MM.1S (cell line): ENCODE data around the gene PTCH2.

ENCODE experiments used
- DNase-seq: peaks from one replicate; pipeline ENCODE4 v3.0.0-alpha.2; 2015
- H2AFZ ChIP-seq: fragments of 300-600 bp; sonication (generic); 2 replicates; pipeline ENCODE4 v1.6.0; 2016; ENCODE audit warnings: antibody characterized with exemption, low read length
- H3F3A ChIP-seq: fragments of 300-600 bp; sonication (generic); 2 replicates; pipeline ENCODE4 v1.6.1; 2016; ENCODE audit warnings: mild to moderate bottlenecking, antibody characterized with exemption, low read length, moderate library complexity, mixed read lengths; ENCODE audit not compliant: insufficient read depth
- H3K27ac ChIP-seq: fragments of 300-600 bp; sonication (generic); 2 replicates; pipeline ENCODE4 v1.5.1; 2016; ENCODE audit warnings: mild to moderate bottlenecking, low read length
- H3K27me3 ChIP-seq: fragments of 300-600 bp; sonication (generic); replicated peaks from 2 replicates; pipeline ENCODE4 v1.6.0; 2016; ENCODE audit warnings: low read length; ENCODE audit not compliant: insufficient read depth
- H3K36me3 ChIP-seq: fragments of 300-600 bp; sonication (generic); replicated peaks from 2 replicates; pipeline ENCODE4 v1.6.1; 2016; ENCODE audit warnings: mild to moderate bottlenecking, low read length, mixed read lengths; ENCODE audit not compliant: insufficient read depth
- H3K4me1 ChIP-seq: fragments of 300-600 bp; sonication (generic); 2 replicates; pipeline ENCODE4 v1.6.1; 2016; ENCODE audit warnings: low read length, mixed read lengths
- H3K4me2 ChIP-seq: fragments of 300-600 bp; sonication (generic); 2 replicates; pipeline ENCODE4 v1.6.0; 2016; ENCODE audit warnings: low read depth, low read length
- H3K4me3 ChIP-seq: fragments of 300-600 bp; sonication (generic); 2 replicates; pipeline ENCODE4 v1.5.1; 2016; ENCODE audit warnings: low read length, mixed read lengths
- H3K79me2 ChIP-seq: fragments of 300-600 bp; sonication (generic); 2 replicates; pipeline ENCODE4 v1.6.1; 2016; ENCODE audit warnings: mixed run types, low read length, mixed read lengths
- H3K9ac ChIP-seq: fragments of 300-600 bp; sonication (generic); 2 replicates; pipeline ENCODE4 v1.6.1; 2016; ENCODE audit warnings: low read length, mixed read lengths
- H3K9me2 ChIP-seq: fragments of 300-600 bp; sonication (generic); replicated peaks from 2 replicates; pipeline ENCODE4 v1.6.1; 2016; ENCODE audit warnings: mild to moderate bottlenecking, low read length, mixed read lengths; ENCODE audit not compliant: insufficient read depth
- H3K9me3 ChIP-seq: fragments of 300-600 bp; sonication (generic); replicated peaks from 2 replicates; pipeline ENCODE4 v1.6.1; 2016; ENCODE audit warnings: mild to moderate bottlenecking, low read length, mixed read lengths; ENCODE audit not compliant: insufficient read depth
- H4K20me1 ChIP-seq: fragments of 300-600 bp; sonication (generic); 2 replicates; pipeline ENCODE4 v1.6.1; 2016; ENCODE audit warnings: mild to moderate bottlenecking, low read length, moderate library complexity, mixed read lengths; ENCODE audit not compliant: insufficient read depth
- CTCF ChIP-seq: fragments of 300-600 bp; sonication (generic); IDR thresholded peaks from 2 replicates; pipeline ENCODE4 v1.5.1; 2016; ENCODE audit warnings: antibody characterized with exemption, low read length, mixed read lengths
- EZH2 ChIP-seq: fragments of 300-600 bp; sonication (generic); optimal IDR thresholded peaks from 2 replicates; pipeline ENCODE3; 2017; ENCODE audit warnings: low read depth, mild to moderate bottlenecking, antibody characterized with exemption, low read length, mixed read lengths
- EZH2phosphoT487 ChIP-seq: fragments of 300-600 bp; sonication (generic); IDR thresholded peaks from 2 replicates; pipeline ENCODE4 v1.6.1; 2018; ENCODE audit warnings: antibody characterized with exemption, low read length

PTCH2 gene

GRCh38 chr1:44775930-44776729 lies 66.9 kb downstream of the PTCH2 start:
- peaks cover 41% of the 10 kb centered on the region for H3K79me2 ChIP-seq
- H3K9ac ChIP-seq = peak overlapping the region; percentile 90
- H3K4me1 ChIP-seq = 0 out of 2 replicates have a peak, but pooled peaks cover 7% of the 10 kb centered on the region
- H4K20me1 ChIP-seq = peaks cover 11% of the 10 kb centered on the region; the same call in 1 of the 2 replicates
- peak overlapping the region; percentile 98 for H3K4me3 ChIP-seq
- TF ChIP-seq CTCF = no peak
- no peak for TF ChIP-seq EZH2phosphoT487
- no peak for TF ChIP-seq EZH2
- H3K9me2 ChIP-seq = no peaks in the 10 kb centered on the region
- peak overlapping the region; percentile 67 for H3K27ac ChIP-seq
- 0 out of 2 replicates have a peak overlapping the region, but pooled peaks have one; percentile 98 for H2AFZ ChIP-seq
- H3K4me2 ChIP-seq = peak overlapping the region; percentile 74
- DNase-seq = peak; percentile 33
- peaks cover 42% of the 10 kb centered on the region for H3F3A ChIP-seq
- H3K36me3 ChIP-seq = peaks cover 18% of the 10 kb centered on the region
- H3K9me3 ChIP-seq = no peaks in the 10 kb centered on the region
- no peaks in the 10 kb centered on the region for H3K27me3 ChIP-seq

DNA sequence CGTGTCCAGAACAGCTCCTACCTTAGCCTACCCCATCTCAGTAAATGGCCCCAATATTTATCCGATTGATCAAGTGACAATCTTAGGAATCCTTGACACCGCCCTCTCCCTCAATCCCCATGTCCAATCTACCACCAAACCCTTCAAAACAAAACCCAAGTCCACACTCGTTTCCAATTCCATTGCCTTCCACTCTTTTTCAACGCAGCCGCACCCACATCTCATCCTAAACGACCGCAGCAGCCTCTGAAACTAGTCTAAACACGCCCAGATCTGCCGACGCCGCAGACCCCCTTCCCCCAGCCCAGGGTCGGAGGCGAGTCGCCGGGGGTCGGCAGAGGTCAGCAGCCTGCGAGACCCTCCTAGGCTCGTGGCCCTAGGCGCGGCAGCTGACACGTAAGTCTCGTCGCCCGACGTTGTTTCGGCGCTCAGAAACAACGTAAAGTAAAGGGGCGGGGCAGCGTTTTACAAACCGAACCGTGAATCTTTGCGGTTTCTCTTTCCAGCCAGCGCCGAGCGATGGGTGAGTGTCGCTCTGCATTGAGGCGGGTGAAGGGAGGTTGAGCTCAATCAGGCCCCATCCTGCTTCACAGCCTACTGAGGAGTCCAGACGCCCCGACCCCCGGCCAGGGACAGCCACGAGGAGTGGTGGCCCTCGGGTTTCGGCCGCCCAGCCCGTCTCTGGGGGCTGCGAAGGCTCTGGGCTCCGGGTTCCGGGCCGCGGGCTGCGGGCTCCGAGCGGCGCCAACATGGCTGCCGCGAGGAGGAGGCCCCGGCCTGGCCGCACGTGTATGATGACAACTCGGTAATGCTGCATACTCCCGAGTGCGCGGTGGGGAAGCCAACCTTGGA lies 67.7 kb downstream of the PTCH2 start, which contains the start of gene RPS8:
RPS8 (plus strand) TSS at position 463 of the 852 bp plus-strand sequence; CDS start at position 520, 57 bp downstream.
- H3F3A ChIP-seq = peaks cover 36% of the 10 kb centered on the region
- no peaks in the 10 kb centered on the region for H3K9me3 ChIP-seq
- peak within 1 kb of the TSS; percentile 99 for H3K4me2 ChIP-seq
- no peaks in the 10 kb centered on the region for H3K27me3 ChIP-seq
- H2AFZ ChIP-seq = peak within 1 kb of the TSS; percentile 98
- peaks cover 18% of the 10 kb centered on the region for H3K36me3 ChIP-seq
- H4K20me1 ChIP-seq = peaks cover 11% of the 10 kb centered on the region; the same call in 1 of the 2 replicates
- H3K9me2 ChIP-seq = no peaks in the 10 kb centered on the region
- H3K4me3 ChIP-seq = peak within 1 kb of the TSS; percentile 98
- peak within 1 kb of the TSS; percentile 90 for H3K9ac ChIP-seq
- peak; percentile 96 for DNase-seq
- H3K79me2 ChIP-seq = peaks cover 41% of the 10 kb centered on the region
- peak within 1 kb of the TSS; percentile 67 for H3K27ac ChIP-seq
- H3K4me1 ChIP-seq = 0 out of 2 replicates have a peak, but pooled peaks cover 7% of the 10 kb centered on the region
- TF ChIP-seq CTCF (no peak), EZH2 (no peak), EZH2phosphoT487 (no peak)
